Loucy (cell line): ENCODE measurements around the gene C10orf105.

Experiments
- EZH2phosphoT487 ChIP-seq: fragments of 200-600 bp; IDR thresholded peaks from 2 replicates; pipeline ENCODE4 v1.6.1; 2018; ENCODE audit warnings: antibody characterized with exemption, mild to moderate bottlenecking, moderate library complexity, borderline replicate concordance
- TF ChIP-seq, protein P1 (sequence below): fragments of 200-600 bp; sonication (generic); conservative IDR thresholded peaks from 2 replicates; pipeline ENCODE4 v1.5.1; 2014; ENCODE audit warnings: mild to moderate bottlenecking, antibody characterized with exemption, low read length

- TF ChIP-seq, protein P1, sequence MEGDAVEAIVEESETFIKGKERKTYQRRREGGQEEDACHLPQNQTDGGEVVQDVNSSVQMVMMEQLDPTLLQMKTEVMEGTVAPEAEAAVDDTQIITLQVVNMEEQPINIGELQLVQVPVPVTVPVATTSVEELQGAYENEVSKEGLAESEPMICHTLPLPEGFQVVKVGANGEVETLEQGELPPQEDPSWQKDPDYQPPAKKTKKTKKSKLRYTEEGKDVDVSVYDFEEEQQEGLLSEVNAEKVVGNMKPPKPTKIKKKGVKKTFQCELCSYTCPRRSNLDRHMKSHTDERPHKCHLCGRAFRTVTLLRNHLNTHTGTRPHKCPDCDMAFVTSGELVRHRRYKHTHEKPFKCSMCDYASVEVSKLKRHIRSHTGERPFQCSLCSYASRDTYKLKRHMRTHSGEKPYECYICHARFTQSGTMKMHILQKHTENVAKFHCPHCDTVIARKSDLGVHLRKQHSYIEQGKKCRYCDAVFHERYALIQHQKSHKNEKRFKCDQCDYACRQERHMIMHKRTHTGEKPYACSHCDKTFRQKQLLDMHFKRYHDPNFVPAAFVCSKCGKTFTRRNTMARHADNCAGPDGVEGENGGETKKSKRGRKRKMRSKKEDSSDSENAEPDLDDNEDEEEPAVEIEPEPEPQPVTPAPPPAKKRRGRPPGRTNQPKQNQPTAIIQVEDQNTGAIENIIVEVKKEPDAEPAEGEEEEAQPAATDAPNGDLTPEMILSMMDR: no peak
- no peak for TF ChIP-seq EZH2phosphoT487
These were observed 22.9 kb upstream of the C10orf105 start for GRCh38 chr10:71742301-71743088.
